HG02571 (cell line): ENCODE data around the gene RPS27A.
"Not testable (repeated sequence)": the region's sequence is repeated elsewhere in the genome, so short reads cannot be mapped to it uniquely, and the experiment has no call there.

ENCODE experiments used
- ATAC-seq: cut with Tn5 transposase; IDR thresholded peaks from one replicate; pipeline ENCODE4 v1.9.1; 2021; ENCODE audit warnings: mild to moderate bottlenecking, moderate library complexity; ENCODE audit not compliant: unreplicated experiment

RPS27A gene

GRCh38 chr2:55236992-55237543 is 4.6 kb downstream of the RPS27A start:
- ATAC-seq: no peak

GRCh38 chr2:55239656-55240222 is 7.3 kb downstream of the RPS27A start:
- ATAC-seq: no peak

GRCh38 chr2:55241582-55241981 is 9.1 kb downstream of the RPS27A start:
- not testable (repeated sequence) for ATAC-seq

- ATAC-seq: no peak
These were observed 10.1 kb downstream of the RPS27A start for GRCh38 chr2:55242617-55243016.

GRCh38 chr2:55245411-55245810 is 12.9 kb downstream of the RPS27A start:
- no peak for ATAC-seq

GRCh38 chr2:55247025-55247424 is 14.5 kb downstream of the RPS27A start:
- no peak for ATAC-seq

GRCh38 chr2:55252832-55253231 is 20.3 kb downstream of the RPS27A start:
- ATAC-seq: no peak

- not testable (repeated sequence) for ATAC-seq
These were observed 27.1 kb downstream of the RPS27A start for GRCh38 chr2:55259586-55259985.

- ATAC-seq: no peak
These were observed 35.9 kb downstream of the RPS27A start for GRCh38 chr2:55268288-55268906.

GRCh38 chr2:55268907-55269644 is 36.6 kb downstream of the RPS27A start, which contains the start of gene MTIF2:
Gene MTIF2 (minus strand): TSS chr2:55269231. CDS start chr2:55263858, 5,373 bp downstream.
- peak; percentile 98 for ATAC-seq

- no peak for ATAC-seq
These were observed 37.1 kb downstream of the RPS27A start for GRCh38 chr2:55269645-55269990.

GRCh38 chr2:55274346-55274745 is 41.9 kb downstream of the RPS27A start:
- not testable (repeated sequence) for ATAC-seq

GRCh38 chr2:55277310-55277709 is 44.8 kb downstream of the RPS27A start:
- ATAC-seq: no peak

GRCh38 chr2:55279214-55279835 is 46.8 kb downstream of the RPS27A start:
- not testable (repeated sequence) for ATAC-seq

GRCh38 chr2:55279859-55280424 is 47.5 kb downstream of the RPS27A start:
- ATAC-seq: not testable (repeated sequence)

- not testable (repeated sequence) for ATAC-seq
These were observed 48.5 kb downstream of the RPS27A start for GRCh38 chr2:55280851-55281546.

- peak; percentile 98 for ATAC-seq
These were observed 49.8 kb downstream of the RPS27A start for GRCh38 chr2:55282110-55282917.

- no peak for ATAC-seq
These were observed 50.6 kb downstream of the RPS27A start for GRCh38 chr2:55283083-55283482.
